Measurements from ENCODE around the gene GFAP. TPM values are rescaled to one million over a fixed set of nuclear protein-coding genes. Genes with fewer than 3 reads are reported as not detected.

The GFAP gene
- polyA plus RNA-seq, 4 donors, result 0.40 to 0.74 (median 0.52) TPM

- no peak for DNase-seq (ENCODE audit: low read depth in 4 of 4, low spot score in 3 of 4)
These were observed 821 bp upstream of the GFAP start for GRCh38 chr17:44915862-44916780.

GRCh38 chr17:44914698-44915271 is 515 bp downstream of the GFAP start:
- DNase-seq (ENCODE audit: low read depth in 4 of 4, low spot score in 3 of 4), result no peak

- no peak for DNase-seq (ENCODE audit: low read depth in 4 of 4, low spot score in 3 of 4)
These were observed 1.2 kb downstream of the GFAP start for GRCh38 chr17:44914148-44914547.

GRCh38 chr17:44913676-44914075 is 1.6 kb downstream of the GFAP start:
- DNase-seq (ENCODE audit: low read depth in 4 of 4, low spot score in 3 of 4), result no peak

- DNase-seq (ENCODE audit: low read depth in 4 of 4, low spot score in 3 of 4), result no peak
These were observed 2.3 kb downstream of the GFAP start for GRCh38 chr17:44912763-44913544.

GRCh38 chr17:44911133-44912001 is 3.9 kb downstream of the GFAP start:
- peak in 1 of 4 donors; percentile 38 for DNase-seq (ENCODE audit: low read depth in 4 of 4, low spot score in 3 of 4)

- DNase-seq (ENCODE audit: low read depth in 4 of 4, low spot score in 3 of 4), result no peak
These were observed 4.8 kb downstream of the GFAP start for GRCh38 chr17:44910231-44911106.

- DNase-seq (ENCODE audit: low read depth in 4 of 4, low spot score in 3 of 4), result no peak
These were observed 5.6 kb downstream of the GFAP start for GRCh38 chr17:44909681-44910144.

- DNase-seq (ENCODE audit: low read depth in 4 of 4, low spot score in 3 of 4), result no peak
These were observed 6.5 kb downstream of the GFAP start for GRCh38 chr17:44908761-44909326.

- no peak for DNase-seq (ENCODE audit: low read depth in 4 of 4, low spot score in 3 of 4)
These were observed 7.4 kb downstream of the GFAP start for GRCh38 chr17:44907729-44908470.

GRCh38 chr17:44906763-44907728 is 8.3 kb downstream of the GFAP start:
- DNase-seq (ENCODE audit: low read depth in 4 of 4, low spot score in 3 of 4), result no peak

- no peak for DNase-seq (ENCODE audit: low read depth in 4 of 4, low spot score in 3 of 4)
These were observed 9.2 kb downstream of the GFAP start for GRCh38 chr17:44906010-44906646.

- no peak for DNase-seq (ENCODE audit: low read depth in 4 of 4, low spot score in 3 of 4)
These were observed 10.0 kb downstream of the GFAP start for GRCh38 chr17:44905006-44906000.

- DNase-seq (ENCODE audit: low read depth in 4 of 4, low spot score in 3 of 4), result no peak
These were observed 11.0 kb downstream of the GFAP start for GRCh38 chr17:44904001-44904984.

All from right renal pelvis (tissue), 4 donors.